GM19240 (cell line): ENCODE measurements around the gene NGFR.

Experiments used
- DNase-seq: peaks from one replicate; pipeline ENCODE4 v3.0.0; 2011; ENCODE audit warnings: low spot score; ENCODE audit not compliant: insufficient read length

NGFR gene

DNA sequence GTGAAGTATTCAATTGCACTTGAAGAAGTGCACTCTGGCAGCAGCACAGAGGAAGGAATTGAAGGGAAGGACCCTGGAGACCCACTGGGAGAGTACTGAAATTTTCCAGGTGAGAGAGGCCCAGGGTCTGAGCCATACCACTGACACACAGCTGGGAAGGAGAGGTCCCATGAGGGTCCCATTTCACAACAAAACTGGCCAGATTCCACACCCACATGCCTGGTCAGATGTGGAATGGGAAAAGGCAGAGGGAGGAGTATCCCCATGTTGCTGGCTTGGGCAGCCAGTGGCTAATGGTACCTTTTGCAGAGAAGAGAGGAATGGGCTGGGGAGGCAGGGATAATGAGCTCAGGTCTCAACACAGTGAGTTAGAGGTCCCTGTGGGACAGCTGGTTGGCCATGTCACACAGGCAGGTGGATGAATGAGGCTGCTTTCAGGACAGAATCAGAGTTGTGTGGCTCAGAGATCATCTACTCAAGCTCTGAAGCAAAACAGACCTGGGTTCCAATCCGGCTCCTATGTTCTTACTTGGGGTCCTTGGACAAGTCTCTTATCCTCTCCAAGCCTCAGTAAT lies 26.2 kb upstream of the NGFR start:
- no peak for DNase-seq

DNA sequence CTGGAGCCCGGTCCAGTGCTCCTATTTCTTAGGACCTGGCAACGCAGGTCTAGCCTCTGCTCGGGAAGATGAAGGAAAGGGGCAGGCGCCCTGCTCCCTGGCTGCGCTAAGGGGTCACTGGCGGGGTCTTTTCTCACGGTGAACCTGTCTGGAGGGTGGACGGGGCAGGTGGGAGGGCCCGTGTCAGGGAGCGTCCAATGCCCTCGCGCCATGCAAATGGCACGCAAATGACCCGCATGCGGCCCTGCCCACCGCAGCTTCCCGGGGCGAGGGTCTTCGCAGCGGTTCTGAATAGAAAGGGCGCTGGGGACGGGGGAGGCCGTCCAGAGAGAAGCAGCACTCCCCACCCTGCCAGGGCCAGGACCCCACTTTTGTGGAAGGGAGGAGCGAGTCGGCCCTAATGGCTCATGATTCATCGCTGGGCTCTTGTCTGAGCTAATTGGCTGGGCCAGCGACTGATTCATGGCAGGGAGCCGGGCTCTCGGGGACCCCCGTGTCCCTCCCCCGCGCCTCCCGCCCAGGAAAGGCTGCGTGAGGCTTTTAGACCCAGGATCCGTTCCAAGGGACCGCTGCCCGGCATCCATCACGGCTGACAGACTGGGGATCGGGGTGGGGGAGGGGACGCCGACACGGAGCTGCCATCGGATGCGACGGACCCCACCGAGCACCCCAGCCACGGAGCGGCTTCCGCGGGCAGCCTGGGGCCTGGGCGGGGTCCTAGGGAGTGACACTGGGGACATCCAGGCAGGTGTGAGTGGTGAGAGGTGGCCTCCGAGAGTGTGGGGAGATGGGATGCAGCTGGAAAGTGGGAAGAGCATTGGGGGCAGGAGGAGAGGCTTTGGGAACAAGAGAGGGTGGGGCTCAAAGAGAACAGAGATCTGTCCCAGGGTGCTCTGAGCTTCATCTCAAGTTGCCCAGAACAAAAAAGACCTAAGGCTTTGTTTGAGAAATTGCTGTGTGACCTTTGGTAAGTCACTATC lies 25.0 kb upstream of the NGFR start:
- no peak for DNase-seq

DNA sequence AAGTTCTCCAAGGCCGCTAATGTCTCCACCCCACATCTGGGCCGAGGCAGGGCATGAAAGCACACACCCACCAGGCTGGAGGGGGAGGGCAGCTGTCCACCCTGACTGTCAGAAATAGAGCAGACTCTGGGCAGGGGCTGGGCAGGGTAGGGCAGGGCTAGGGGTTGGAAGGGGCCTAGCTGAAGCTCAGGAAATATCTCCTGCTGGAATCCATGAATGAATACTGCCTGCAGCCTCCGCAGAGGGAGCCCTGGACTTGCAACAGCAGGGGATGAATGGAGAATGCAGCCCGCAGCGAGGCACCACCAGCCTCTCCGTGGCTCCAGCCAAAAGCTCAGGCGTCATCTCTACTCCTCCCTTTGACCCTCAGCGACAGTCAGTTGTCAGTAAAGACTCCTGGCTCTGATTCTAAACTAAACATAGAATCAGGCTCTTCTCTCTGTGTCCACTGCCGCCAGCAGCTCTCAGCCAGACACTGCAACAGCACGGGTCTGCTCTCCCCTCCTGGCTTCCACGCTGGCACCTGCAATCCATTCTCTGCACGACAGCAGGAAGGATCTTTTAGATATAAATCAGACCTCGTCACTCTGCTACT lies 23.9 kb upstream of the NGFR start:
- no peak for DNase-seq

DNA sequence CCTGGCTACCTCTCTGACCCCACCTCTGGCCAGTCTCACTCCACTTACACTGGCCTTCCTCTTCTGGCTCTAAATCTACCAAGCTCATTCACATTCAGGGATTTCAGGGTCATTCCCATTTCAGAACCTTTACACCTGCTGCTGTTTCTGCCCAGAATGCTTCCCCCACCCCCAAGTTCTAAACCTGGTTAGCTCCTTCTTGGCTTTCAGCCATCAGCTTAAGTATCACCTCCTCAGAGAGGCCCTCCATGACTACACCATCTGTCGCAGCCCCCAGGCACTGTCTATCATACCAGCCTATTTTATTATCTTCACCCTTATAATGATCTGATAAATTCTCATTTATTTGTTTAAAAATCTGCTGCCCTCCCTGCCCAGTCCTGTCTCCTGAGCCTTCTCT lies 23.3 kb upstream of the NGFR start:
- DNase-seq, result no peak

DNA sequence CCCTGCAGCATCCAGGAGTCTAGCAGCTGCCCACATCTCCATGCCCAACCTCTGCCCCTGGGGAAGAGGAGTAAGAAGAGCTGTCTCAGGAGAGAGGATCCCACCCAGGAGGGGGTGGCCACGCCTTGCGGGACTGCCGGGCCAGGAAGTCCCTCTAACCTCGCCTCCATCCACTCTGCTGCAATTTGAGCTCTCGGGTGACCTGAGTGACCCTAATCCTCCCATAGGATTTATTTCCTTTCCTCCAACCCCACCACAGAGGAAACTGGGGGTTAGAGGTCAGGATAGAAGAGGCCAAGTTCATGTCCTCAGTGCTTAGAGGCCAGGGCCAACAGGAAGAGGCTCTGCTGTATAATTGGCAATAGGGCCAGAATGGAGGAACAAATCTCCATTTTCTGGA lies 22.6 kb upstream of the NGFR start:
- DNase-seq, result no peak

DNA sequence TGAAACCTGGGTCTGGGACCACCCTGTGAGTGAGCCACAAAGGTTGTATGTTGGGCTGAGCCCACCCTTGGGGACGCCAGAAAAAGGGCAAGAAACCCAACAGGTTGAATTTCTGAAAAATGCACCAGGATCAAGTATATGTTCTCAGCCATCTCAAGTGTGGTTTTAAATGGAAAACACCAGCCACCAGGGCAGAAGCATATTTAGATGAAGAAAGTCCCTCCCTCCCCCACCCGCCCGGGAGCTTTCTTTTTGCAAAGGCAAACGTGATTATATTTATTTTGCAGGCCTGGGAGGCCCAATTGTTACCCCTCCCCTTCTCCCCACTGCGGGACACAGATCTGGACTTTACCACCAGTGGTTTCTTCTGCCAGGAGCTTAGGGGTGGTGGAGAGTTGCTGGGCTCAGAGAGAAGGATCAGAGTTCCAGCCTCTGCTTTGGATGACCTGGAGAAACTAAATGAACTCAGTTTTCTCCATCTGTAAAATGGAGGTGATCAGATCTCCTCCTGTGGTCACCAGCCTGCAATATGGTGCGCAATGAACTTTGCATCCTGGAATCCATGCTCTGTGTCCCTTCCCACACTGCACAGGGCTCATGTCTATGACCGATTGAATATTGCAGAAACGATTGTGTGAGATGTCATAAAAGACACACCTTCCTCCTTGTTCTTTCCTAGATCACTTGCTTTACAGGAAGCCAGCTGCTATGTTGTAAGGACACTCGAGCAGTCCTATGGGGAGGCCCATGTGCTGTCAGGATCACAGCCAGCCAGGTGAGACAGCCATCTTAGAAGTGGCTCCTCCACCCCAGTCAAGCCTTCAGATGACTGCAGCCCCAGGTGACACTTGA lies 21.0 kb upstream of the NGFR start:
- DNase-seq, result no peak

DNA sequence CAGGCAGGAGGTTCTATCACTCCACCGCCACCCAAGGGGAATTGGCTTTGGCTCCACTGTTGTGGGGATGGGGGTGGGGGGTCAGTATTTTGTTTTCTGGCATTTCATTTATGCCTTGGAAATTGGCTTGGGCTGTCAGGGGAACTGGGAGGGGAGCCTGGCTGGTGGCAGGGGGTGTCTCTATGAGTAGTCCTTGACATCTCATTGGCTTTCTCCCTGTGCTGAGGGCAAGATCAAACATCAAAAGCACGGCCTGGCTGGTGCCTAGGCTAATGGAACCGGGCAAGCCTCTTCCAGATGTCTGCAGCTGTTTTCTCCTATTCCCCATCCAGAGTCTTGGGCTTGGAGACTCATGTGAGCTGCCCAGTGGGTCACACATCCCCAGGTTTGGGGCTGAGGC lies 17.4 kb upstream of the NGFR start:
- no peak for DNase-seq

DNA sequence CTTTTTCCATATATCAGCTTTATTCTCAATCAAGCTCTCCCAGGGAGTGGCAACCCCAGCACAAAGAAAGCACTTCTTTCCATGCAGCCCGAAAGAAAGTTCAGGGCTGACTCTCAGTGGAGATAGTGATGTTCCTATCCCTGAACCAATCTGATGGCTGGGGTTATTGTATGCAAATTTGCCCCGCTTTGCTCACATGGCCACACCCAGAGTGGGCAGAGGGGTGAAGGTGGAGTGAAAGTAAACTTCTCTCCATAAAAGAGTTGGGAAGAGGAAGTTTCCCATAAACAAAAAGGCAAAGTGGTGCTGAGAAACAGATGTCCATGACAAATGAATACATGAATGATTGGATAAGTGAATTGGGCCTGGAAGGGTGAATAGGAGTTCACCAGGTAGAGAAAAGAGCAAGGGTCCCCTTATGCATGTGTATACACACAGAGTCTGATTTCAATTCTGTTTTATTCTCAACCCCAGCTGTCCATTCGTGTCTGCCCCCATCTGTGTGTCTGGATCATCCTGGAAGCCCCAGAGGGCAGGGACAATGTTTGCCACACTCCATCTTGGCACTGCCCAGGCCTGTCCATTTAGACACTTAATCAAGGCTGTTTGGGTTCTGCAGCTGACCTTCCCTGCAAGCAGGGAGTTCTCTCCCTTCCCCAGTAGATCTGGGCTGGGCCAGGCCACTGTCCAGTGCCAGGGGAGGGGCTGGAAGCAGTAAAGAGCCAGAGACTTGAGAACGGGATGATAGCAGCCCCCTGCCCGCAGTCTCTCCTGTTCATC lies 14.1 kb upstream of the NGFR start:
- DNase-seq, result no peak

DNA sequence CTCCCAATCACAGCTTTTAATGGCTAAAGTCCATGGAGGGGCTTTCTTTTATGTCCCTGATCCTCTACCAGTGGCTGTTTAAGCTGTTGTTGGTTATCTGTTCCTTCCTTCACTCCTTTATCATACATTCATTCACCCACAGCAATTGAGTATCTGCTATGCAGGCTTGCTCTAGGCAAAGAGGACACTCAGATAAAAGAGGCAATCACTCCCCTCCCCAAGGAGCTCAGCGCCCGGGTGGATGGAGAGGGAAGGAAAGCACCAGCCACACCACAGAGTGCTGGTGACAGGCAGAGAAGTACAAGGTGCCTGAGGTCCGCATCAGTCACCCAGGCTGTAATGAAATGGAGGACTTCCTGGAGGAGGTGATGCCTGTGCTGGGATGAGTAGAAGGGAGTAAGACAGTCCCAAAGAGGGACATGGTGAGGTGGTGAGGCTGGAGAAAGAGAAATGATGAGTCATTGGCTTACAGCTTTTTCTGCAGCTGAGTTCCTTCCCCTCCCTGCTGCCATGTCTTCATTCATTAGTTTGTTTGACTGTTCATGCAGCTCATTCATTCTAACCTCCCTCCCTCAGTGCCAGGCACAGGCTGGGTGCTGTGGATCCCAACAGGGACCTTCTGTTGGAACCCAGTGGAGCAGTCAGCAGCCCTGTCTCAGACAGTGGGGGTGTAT lies 12.8 kb upstream of the NGFR start:
- DNase-seq, result no peak

DNA sequence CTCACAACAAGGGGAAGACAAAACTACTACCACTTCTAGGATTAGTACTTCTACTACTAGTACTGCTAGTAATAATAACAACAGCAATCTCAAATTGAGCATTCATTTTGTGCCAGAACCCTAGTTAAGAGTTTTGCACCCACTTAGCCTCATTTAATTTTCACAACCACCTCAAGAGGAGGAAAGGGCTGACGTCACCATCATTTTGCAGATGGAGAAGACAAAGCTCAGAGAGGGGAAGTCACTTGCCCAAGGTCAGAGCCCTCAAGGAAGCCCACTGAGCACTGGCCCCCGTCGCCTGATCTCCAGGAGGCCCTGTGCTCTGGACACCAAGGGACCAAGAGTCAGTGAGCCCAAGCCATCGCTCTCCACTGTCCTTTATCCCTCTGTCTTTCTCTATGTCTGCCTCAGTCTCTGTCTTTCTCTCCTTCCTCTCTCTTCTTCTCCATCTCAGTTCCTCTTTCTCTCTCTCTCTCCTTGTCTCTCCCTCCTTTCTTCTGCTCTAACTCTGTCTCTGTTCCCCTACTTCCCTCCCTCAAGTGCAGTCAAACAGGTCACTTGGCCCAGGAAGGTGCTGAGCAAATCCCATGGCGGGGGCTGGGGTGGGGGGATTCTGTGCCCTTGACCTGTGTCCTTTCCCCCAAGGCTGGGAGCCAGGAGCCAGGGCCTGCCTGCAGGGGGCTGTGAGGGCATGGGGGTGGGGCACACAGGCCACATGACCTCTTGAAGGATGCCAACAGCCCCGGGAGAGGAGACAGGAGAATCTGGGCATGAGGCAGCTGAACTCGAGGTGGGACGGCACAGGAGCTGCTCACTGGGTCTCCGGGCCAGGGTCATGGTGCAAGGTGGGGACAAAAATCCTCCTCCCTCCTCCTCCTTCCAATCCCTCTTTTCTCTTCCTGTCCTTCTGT lies 11.2 kb upstream of the NGFR start:
- DNase-seq, result no peak

DNA sequence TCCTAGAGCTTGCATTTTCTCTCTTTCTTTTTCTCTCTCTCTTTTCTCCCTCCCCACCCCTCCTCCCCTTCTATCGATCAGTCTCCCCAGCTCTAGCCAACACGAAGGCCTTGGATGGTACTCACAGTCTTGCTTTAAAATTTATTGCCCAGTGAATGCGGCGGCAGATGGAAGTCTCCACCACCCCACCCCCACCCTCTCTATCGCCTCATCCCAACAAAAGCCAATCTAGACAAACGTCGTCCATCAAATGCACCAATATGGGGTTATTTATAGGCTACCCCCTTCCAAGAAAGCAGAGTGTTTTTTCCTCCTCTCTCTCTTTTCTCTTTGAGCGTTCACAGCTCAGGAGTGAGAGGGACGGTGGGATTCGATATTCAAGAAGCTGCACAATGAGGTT lies 10.5 kb upstream of the NGFR start:
- DNase-seq, result no peak

DNA sequence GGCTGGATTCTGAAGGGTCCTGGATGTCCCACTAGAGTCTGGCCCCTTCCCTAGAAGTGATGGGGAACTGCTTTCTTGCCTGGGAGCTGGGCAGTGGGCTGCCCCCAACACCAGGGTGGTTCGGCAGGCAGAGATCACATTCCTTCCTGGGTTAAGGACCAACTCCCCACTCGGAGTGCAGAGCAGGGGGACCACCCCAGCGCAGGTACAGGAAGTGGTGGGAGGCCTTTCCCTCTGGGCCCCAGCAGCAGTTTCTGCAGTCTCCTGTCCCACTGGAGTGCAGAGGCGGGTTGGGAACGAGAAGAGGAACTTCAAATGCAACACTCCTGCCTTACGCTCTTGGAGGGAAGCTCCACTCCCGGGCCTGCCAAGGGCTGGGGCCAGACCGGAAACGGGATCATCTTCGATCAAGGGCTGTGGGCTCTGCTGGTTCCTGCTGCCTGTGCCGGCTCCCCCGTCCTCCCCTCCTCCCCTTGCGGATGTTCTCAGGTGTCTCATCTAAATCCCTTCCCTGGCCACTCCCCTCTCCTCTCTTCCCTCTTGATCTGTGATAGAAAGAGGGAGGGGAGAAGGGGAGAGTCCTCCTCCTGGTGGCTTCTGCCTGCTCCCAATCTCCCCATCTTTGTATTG lies 9.0 kb upstream of the NGFR start:
- DNase-seq, result no peak

DNA sequence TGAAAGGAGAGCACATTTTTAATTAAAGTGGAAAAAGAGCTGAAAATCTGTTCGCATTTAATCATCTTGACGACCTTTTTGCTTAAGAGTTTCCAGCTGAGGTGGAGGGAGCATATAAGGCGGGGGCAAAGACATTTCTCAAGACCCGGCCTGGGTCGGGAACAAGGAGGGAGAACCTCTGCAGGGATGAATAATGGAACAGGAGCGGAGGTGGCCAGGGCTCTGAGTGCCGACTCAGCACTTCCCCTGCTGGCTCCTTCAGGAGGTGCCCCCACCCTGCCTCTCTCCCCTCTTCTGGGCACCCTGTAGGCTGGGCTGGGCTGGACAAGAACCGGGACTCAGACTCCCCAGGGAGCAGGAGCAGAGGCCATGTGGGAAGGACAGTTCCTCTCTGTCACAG lies 7.9 kb upstream of the NGFR start:
- no peak for DNase-seq

DNA sequence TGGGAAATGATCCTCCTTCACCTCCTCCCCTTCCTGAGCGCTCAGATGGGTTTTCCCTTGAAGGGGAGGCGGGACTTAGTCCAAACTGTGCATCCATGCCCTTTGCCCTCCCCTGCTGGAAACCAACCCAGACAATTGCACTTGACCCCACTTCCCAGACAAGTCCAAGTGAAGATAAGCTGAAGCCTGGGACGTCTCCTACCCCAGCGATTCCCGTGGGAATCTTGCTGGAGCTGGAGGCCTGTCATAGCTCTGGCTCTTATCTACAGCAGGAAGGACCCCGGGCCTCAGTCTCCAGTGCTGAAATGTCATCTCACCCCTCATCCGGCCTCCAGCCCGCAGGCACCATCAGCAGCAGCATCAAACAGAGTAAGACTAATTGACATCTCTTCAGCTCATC lies 6.5 kb upstream of the NGFR start:
- no peak for DNase-seq

DNA sequence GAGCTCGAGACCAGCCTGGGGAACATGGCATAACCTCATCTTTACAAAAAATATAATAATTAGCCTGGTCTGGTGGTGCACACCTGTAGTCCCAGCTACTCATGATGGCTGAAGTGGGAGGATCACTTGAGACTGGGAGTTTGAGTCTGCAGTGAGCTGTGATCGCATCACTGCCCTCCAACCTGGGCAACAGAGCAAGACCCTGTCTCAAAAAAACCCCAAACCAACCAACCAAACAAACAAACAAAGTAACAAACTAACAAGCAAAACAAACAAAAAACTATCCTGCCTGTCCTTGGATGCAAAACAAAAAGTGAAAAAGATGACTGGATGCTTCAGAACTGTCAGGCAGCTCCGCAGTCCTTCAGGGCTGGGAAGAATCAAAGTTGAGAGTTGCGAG lies 5.7 kb upstream of the NGFR start:
- DNase-seq, result no peak

DNA sequence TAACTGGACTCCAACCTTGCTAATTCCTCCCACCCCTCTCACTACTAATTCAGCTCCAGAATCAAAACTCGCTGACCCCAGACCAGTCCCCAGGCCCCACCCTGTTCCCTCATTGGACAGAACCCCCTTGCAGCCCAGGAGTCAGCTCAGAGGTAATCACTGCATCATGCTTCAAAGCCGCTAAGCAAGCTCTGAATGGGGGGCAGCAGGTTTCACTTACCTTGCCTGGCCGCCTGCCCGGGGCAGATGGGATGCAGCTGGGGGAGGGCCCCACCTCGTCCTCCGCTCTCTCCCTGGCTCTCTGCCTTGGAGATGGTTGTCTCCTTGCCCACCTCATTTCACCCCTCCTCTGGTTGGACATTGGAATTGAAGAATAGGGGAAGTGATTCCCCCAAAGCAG lies 4.8 kb upstream of the NGFR start:
- no peak for DNase-seq

DNA sequence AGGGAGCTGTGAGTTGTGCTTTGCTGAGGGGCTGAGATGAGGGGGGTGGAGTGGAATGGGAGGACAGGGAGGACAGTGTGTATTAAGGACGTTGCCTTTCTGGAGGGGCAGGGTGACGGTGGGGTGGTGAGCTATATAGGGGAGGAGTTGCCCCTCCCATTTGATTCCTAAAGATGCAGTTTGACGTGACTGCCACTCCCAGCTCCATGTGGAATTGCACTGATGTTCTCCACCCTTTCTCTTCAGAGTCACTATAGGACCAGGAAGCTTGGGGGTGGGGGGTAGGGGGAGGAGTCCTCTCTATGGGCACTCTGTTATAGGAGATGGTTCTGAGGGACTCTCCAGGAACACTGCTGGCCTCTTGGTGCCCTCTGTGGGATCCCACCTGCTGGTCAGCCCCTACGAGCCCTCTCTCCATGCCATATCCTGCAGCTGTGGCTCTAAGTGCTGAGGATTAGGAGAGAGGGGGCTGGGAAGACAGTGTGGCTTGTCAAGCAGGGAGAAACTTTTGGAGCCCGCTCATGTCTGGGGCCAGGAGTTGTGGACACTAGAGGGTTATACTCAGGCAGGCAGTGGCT lies 3.8 kb upstream of the NGFR start:
- no peak for DNase-seq

DNA sequence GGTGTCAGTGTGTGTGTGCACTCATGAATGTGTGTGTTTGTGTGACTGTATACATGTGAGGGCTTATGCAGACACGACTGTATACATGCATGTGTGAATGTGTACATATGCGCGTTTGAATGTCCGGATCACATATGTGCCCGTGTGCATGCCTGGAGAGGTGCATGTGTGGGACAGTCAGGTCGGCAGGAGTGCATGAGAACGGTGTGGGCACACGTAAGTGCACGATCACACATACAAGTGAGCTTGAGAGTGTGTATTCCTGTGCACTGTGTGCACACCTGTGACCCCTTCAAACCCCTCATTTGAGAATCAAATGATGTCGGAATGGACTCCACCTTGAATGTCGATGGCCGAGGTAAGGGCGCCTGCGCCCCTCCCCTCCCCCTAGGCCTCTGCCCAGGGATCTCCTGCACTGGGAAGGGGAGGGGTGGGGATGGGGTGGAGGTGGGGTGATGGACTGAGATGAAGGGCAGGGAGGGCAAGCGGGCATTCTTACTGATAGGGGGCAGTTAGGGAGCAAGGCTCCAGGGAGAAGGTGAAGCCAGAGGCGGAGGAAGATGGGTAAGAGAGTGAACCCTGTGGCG lies 601 bp upstream of the NGFR start:
- no peak for DNase-seq
